DOHH2 (cell line): ENCODE measurements around the gene GMDS.

Experiments used
- H3F3A ChIP-seq: fragments of 200-600 bp; sonication (generic), shearing (Covaris generic); 2 replicates; pipeline ENCODE4 v1.6.0; 2016; ENCODE audit warnings: antibody characterized with exemption, mild to moderate bottlenecking; ENCODE audit not compliant: control insufficient read depth, insufficient read depth
- H3K27ac ChIP-seq: fragments of 200-600 bp; sonication (generic); 2 replicates; pipeline ENCODE4 v1.5.1; 2014; ENCODE audit warnings: low read depth, mild to moderate bottlenecking, low read length, moderate library complexity
- H3K27me3 ChIP-seq: fragments of 200-600 bp; sonication (generic); 2 replicates; pipeline ENCODE4 v1.6.1; 2014; ENCODE audit warnings: mild to moderate bottlenecking, low read length, mixed read lengths; ENCODE audit not compliant: control insufficient read depth
- H3K36me3 ChIP-seq: fragments of 200-600 bp; sonication (generic); 2 replicates; pipeline ENCODE4 v1.6.1; 2014; ENCODE audit warnings: mild to moderate bottlenecking, low read length, moderate library complexity, mixed read lengths; ENCODE audit not compliant: control insufficient read depth
- H3K4me1 ChIP-seq: fragments of 200-600 bp; sonication (generic); 2 replicates; pipeline ENCODE4 v1.6.1; 2014; ENCODE audit warnings: mild to moderate bottlenecking, low read length, mixed read lengths; ENCODE audit not compliant: control insufficient read depth
- H3K4me2 ChIP-seq: fragments of 200-600 bp; sonication (generic); 2 replicates; pipeline ENCODE4 v1.6.0; 2014; ENCODE audit warnings: mild to moderate bottlenecking, low read length, moderate library complexity
- H3K4me3 ChIP-seq: fragments of 200-600 bp; sonication (generic); 2 replicates; pipeline ENCODE4 v1.5.1; 2014; ENCODE audit warnings: mild to moderate bottlenecking, low read length, mixed read lengths
- H3K79me2 ChIP-seq: fragments of 200-600 bp; sonication (generic); 2 replicates; pipeline ENCODE4 v1.6.1; 2014; ENCODE audit warnings: mild to moderate bottlenecking, low read length, mixed read lengths; ENCODE audit not compliant: control insufficient read depth
- H3K9me2 ChIP-seq: fragments of 200-600 bp; sonication (generic); replicated peaks from 2 replicates; pipeline ENCODE4 v1.6.1; 2014; ENCODE audit warnings: mild to moderate bottlenecking, low read length, mixed read lengths; ENCODE audit not compliant: control insufficient read depth
- H3K9me3 ChIP-seq: fragments of 200-600 bp; sonication (generic); 2 replicates; pipeline ENCODE4 v1.6.1; 2014; ENCODE audit warnings: antibody characterized with exemption, low read length, mixed read lengths; ENCODE audit not compliant: control insufficient read depth, insufficient read depth
- H4K20me1 ChIP-seq: fragments of 200-600 bp; sonication (generic); 2 replicates; pipeline ENCODE4 v1.6.0; 2014; ENCODE audit warnings: low read depth, mild to moderate bottlenecking, antibody characterized with exemption, low read length, moderate library complexity; ENCODE audit not compliant: control insufficient read depth, insufficient read depth
- EZH2phosphoT487 ChIP-seq: fragments of 200-600 bp; sonication (generic); IDR thresholded peaks from 2 replicates; pipeline ENCODE4 v1.6.1; 2017; ENCODE audit warnings: borderline replicate concordance, mild to moderate bottlenecking, antibody characterized with exemption, low read length, moderate library complexity, mixed read lengths
- TF ChIP-seq, protein P1 (sequence below): fragments of 200-600 bp; sonication (generic); IDR thresholded peaks from one replicate; pipeline ENCODE4 v1.5.1; 2014; ENCODE audit warnings: antibody characterized with exemption, mild to moderate bottlenecking, low read depth, low read length; ENCODE audit not compliant: poor library complexity, severe bottlenecking

GMDS gene

GRCh38 chr6:2155206-2155605, 90.2 kb downstream of the GMDS start:
- no peaks in the 10 kb centered on the region for H3F3A ChIP-seq
- no peaks in the 10 kb centered on the region for H3K9me2 ChIP-seq
- no peak overlapping the region for H3K4me2 ChIP-seq
- no peaks in the 10 kb centered on the region for H3K9me3 ChIP-seq
- no peaks in the 10 kb centered on the region for H3K36me3 ChIP-seq
- H3K4me3 ChIP-seq = no peak overlapping the region
- no peaks in the 10 kb centered on the region for H3K4me1 ChIP-seq
- H4K20me1 ChIP-seq = peaks cover 3% of the 10 kb centered on the region; the same call in 1 of the 2 replicates
- no peak overlapping the region for H3K27ac ChIP-seq
- H3K79me2 ChIP-seq = no peaks in the 10 kb centered on the region
- no peaks in the 10 kb centered on the region for H3K27me3 ChIP-seq
- no peak for TF ChIP-seq EZH2phosphoT487
- TF ChIP-seq, protein P1, sequence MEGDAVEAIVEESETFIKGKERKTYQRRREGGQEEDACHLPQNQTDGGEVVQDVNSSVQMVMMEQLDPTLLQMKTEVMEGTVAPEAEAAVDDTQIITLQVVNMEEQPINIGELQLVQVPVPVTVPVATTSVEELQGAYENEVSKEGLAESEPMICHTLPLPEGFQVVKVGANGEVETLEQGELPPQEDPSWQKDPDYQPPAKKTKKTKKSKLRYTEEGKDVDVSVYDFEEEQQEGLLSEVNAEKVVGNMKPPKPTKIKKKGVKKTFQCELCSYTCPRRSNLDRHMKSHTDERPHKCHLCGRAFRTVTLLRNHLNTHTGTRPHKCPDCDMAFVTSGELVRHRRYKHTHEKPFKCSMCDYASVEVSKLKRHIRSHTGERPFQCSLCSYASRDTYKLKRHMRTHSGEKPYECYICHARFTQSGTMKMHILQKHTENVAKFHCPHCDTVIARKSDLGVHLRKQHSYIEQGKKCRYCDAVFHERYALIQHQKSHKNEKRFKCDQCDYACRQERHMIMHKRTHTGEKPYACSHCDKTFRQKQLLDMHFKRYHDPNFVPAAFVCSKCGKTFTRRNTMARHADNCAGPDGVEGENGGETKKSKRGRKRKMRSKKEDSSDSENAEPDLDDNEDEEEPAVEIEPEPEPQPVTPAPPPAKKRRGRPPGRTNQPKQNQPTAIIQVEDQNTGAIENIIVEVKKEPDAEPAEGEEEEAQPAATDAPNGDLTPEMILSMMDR = no peak

- H3K9me3 ChIP-seq = no peaks in the 10 kb centered on the region
- H3K79me2 ChIP-seq = no peaks in the 10 kb centered on the region
- H3K27ac ChIP-seq = no peak overlapping the region
- no peaks in the 10 kb centered on the region for H3K9me2 ChIP-seq
- TF ChIP-seq, protein P1 = no peak
- no peak for TF ChIP-seq EZH2phosphoT487
- no peaks in the 10 kb centered on the region for H3K36me3 ChIP-seq
- H3K27me3 ChIP-seq = no peaks in the 10 kb centered on the region
- H3K4me1 ChIP-seq = no peaks in the 10 kb centered on the region
- no peaks in the 10 kb centered on the region for H4K20me1 ChIP-seq
- no peak overlapping the region for H3K4me3 ChIP-seq
- H3F3A ChIP-seq = no peaks in the 10 kb centered on the region
- no peak overlapping the region for H3K4me2 ChIP-seq
These were observed 95.9 kb downstream of the GMDS start for GRCh38 chr6:2149361-2150006.

DNA sequence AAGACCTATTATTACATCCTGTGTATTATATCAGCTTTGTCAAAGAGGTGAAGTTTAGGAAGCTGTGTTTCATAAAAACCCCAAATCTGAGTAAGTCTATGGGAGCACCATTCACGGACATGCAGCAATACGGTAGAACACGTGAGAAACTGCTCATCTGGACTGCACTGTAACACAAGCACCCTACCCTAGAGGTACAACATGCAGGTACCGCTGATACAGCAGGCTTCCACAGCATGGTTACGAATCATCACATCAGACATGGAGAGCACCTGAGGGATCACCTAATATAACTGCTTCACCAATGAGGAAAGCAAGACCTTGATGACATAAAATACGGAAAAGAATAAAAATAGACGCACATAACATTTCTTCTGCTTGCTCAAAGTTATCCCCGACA, 96.7 kb downstream of the GMDS start:
- TF ChIP-seq EZH2phosphoT487 = no peak
- TF ChIP-seq, protein P1 = no peak
- H3K27ac ChIP-seq = no peak overlapping the region

More for the DNA sequence above, 96.7 kb downstream of the GMDS start:
- H3K4me3 ChIP-seq = no peak overlapping the region
- no peaks in the 10 kb centered on the region for H3K27me3 ChIP-seq
- no peaks in the 10 kb centered on the region for H3K9me2 ChIP-seq
- no peaks in the 10 kb centered on the region for H3K79me2 ChIP-seq
- no peaks in the 10 kb centered on the region for H3K4me1 ChIP-seq
- no peak overlapping the region for H3K4me2 ChIP-seq
- H3F3A ChIP-seq = no peaks in the 10 kb centered on the region
- no peaks in the 10 kb centered on the region for H3K9me3 ChIP-seq
- H3K36me3 ChIP-seq = no peaks in the 10 kb centered on the region
- no peaks in the 10 kb centered on the region for H4K20me1 ChIP-seq
